Peyer's patch (tissue), 4 donors: Measurements from ENCODE around the gene PXDN.

Source experiments
- CTCF ChIP-seq, 6 experiments: fragments of 450-650 bp in 4 of 6; fragments of 200-600 bp in 2 of 6; sonication (generic) in 1 of 6; IDR thresholded peaks; one replicate each; pipeline ENCODE4 v1.5.1; 2017 to 2019; ENCODE audit warnings: antibody characterized with exemption in 6 of 6, mild to moderate bottlenecking in 3 of 6, moderate library complexity in 1 of 6
- POLR2A ChIP-seq, 2 donors: fragments of 450-650 bp; IDR thresholded peaks; one replicate each; pipeline ENCODE4 v1.5.1; 2017; ENCODE audit warnings: antibody characterized with exemption in 2 of 2, mild to moderate bottlenecking in 2 of 2, moderate library complexity in 2 of 2

GRCh38 chr2:1649103-1650084 lies 94.9 kb downstream of the PXDN start:
- TF ChIP-seq POLR2A (IDR thresholded peaks at IDR 0.05) (no peak), CTCF (IDR thresholded peaks at IDR 0.05) (no peak)
